ENCODE results near the gene GAS7. TPM values are rescaled to one million over a fixed set of nuclear protein-coding genes. Genes with fewer than 3 reads are reported as not detected.

The GAS7 gene
- total and polyA plus RNA-seq, 10 of the 15 experiments (the other 5 are each of a cell fraction or from before 2014, with no cell fraction given), result 2.3 to 53.4 (median 24.0) TPM

DNA sequence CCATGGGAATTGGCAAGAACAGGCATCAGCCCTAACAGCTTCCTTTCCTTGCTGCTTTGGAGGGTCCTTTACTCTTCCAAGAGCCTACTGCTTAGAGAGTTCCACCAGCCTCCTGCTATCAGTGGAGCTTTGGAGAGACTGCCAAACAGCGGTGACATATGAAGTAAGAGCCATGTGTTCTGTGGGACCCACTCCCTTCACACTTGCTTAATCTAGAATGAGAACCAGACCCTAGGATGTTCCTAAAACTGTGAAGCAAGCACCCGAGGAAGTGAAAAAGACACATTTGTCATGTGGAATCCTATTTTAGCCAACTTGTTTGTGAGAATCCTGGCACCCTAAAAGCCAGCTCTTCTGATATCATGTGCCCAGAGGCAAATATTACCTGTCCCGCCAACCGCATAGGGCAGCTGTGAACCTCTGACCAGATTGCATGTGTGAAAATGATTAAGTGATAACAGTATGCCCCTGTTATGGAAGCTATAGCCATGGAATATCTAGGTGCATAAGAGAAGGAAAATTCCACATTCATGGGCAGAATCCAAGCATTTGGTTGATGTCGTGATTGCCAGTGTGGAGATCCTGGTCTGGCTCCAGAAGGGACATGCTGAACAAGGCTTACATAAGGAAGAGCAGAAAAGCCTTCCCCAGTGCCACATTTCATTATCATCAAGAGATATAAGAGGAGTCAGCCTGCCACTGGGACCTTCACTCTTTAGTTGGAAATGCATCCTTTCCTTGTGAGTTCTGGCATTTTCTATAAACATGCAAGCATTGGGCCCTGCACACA is 312.1 kb downstream of the GAS7 start:
- Histone ChIP-seq H3K79me2 (ENCODE audit: control insufficient read depth, insufficient read depth, low read length) (no peaks in the 10 kb centered on the region), H3K9ac (ENCODE audit: control insufficient read depth, insufficient read depth, low read length) (no peak overlapping the region), H4K20me1 (ENCODE audit: control insufficient read depth, insufficient read depth) (no peaks in the 10 kb centered on the region), H2AFZ (ENCODE audit: control insufficient read depth, low read depth, low read length) (no peak overlapping the region), H3K36me3 (ENCODE audit: control insufficient read depth in 2 of 2, insufficient read depth in 2 of 2, low read length in 1 of 2) (no peaks in the 10 kb centered on the region), H3K4me3 (no peak overlapping the region), H3K4me2 (ENCODE audit: control insufficient read depth, insufficient read depth) (no peak overlapping the region), H3K27me3 (replicated peaks in 1 of 2; ENCODE audit: control insufficient read depth in 2 of 2, insufficient read depth in 2 of 2, low read length in 1 of 2) (no peaks in the 10 kb centered on the region), H3K4me1 (ENCODE audit: control insufficient read depth, insufficient read depth, low read length) (no peaks in the 10 kb centered on the region), H3K9me3 (replicated peaks; ENCODE audit: control insufficient read depth, insufficient read depth, low read length) (peaks cover 1% of the 10 kb centered on the region; the same call in 1 of the 3 replicates), H3K27ac (ENCODE audit: control insufficient read depth, insufficient read depth) (no peak overlapping the region)
- BruUV-seq (replicated peaks), result no TSS peak
- no peak for FAIRE-seq
- RAD21 ChIA-PET (ENCODE audit: unreplicated experiment), result no interaction called here
- in situ Hi-C loops (cut with MboI), result no loop called here
- ATAC-seq, result no peak
- intact Hi-C loops (cut with micrococcal nuclease; ENCODE audit: unreplicated experiment), result no loop called here
- POLR2A ChIA-PET, result no interaction called here
- 35% methylated on average over 5 of the region's 5 CpGs for WGBS (ENCODE audit: insufficient coverage, insufficient replicate concordance, low lambda C conversion rate, missing lambda C conversion rate)
- no peak for DNase-seq (ENCODE audit: low read depth, low spot score)
- CTCF ChIA-PET, result no interaction called here
- SMC1A ChIA-PET (ENCODE audit: uncharacterized antibody, unreplicated experiment), result no interaction called here
- no peak for TF ChIP-seq PML (IDR thresholded peaks at IDR 0.05; ENCODE audit: low read length)
- TF ChIP-seq, protein P1, sequence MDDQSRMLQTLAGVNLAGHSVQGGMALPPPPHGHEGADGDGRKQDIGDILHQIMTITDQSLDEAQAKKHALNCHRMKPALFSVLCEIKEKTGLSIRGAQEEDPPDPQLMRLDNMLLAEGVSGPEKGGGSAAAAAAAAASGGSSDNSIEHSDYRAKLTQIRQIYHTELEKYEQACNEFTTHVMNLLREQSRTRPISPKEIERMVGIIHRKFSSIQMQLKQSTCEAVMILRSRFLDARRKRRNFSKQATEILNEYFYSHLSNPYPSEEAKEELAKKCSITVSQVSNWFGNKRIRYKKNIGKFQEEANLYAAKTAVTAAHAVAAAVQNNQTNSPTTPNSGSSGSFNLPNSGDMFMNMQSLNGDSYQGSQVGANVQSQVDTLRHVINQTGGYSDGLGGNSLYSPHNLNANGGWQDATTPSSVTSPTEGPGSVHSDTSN (IDR thresholded peaks at IDR 0.05; ENCODE audit: insufficient replicate concordance, low read depth, low read length), result no peak
- TF ChIP-seq, protein P2, sequence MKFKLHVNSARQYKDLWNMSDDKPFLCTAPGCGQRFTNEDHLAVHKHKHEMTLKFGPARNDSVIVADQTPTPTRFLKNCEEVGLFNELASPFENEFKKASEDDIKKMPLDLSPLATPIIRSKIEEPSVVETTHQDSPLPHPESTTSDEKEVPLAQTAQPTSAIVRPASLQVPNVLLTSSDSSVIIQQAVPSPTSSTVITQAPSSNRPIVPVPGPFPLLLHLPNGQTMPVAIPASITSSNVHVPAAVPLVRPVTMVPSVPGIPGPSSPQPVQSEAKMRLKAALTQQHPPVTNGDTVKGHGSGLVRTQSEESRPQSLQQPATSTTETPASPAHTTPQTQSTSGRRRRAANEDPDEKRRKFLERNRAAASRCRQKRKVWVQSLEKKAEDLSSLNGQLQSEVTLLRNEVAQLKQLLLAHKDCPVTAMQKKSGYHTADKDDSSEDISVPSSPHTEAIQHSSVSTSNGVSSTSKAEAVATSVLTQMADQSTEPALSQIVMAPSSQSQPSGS (IDR thresholded peaks at IDR 0.05; ENCODE audit: low read length), result no peak
- no peak for TF ChIP-seq ZNF384 (IDR thresholded peaks at IDR 0.05; ENCODE audit: borderline replicate concordance, low read depth, low read length)
- TF ChIP-seq PAX5 (IDR thresholded peaks at IDR 0.05; ENCODE audit: borderline replicate concordance, low read depth, low read length), result no peak
- TF ChIP-seq, protein P3, sequence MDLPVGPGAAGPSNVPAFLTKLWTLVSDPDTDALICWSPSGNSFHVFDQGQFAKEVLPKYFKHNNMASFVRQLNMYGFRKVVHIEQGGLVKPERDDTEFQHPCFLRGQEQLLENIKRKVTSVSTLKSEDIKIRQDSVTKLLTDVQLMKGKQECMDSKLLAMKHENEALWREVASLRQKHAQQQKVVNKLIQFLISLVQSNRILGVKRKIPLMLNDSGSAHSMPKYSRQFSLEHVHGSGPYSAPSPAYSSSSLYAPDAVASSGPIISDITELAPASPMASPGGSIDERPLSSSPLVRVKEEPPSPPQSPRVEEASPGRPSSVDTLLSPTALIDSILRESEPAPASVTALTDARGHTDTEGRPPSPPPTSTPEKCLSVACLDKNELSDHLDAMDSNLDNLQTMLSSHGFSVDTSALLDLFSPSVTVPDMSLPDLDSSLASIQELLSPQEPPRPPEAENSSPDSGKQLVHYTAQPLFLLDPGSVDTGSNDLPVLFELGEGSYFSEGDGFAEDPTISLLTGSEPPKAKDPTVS (IDR thresholded peaks at IDR 0.05; ENCODE audit: low read depth, low read length), result no peak
- TF ChIP-seq EP300 (IDR thresholded peaks at IDR 0.05; ENCODE audit: borderline replicate concordance in 1 of 2, control insufficient read depth in 1 of 2, low read depth in 2 of 2, low read length in 2 of 2), result no peak
- no peak for TF ChIP-seq RELA (IDR thresholded peaks at IDR 0.05; ENCODE audit: borderline replicate concordance, partially characterized antibody)
- no peak for TF ChIP-seq IKZF2 (IDR thresholded peaks at IDR 0.05)
- TF ChIP-seq, protein P4, sequence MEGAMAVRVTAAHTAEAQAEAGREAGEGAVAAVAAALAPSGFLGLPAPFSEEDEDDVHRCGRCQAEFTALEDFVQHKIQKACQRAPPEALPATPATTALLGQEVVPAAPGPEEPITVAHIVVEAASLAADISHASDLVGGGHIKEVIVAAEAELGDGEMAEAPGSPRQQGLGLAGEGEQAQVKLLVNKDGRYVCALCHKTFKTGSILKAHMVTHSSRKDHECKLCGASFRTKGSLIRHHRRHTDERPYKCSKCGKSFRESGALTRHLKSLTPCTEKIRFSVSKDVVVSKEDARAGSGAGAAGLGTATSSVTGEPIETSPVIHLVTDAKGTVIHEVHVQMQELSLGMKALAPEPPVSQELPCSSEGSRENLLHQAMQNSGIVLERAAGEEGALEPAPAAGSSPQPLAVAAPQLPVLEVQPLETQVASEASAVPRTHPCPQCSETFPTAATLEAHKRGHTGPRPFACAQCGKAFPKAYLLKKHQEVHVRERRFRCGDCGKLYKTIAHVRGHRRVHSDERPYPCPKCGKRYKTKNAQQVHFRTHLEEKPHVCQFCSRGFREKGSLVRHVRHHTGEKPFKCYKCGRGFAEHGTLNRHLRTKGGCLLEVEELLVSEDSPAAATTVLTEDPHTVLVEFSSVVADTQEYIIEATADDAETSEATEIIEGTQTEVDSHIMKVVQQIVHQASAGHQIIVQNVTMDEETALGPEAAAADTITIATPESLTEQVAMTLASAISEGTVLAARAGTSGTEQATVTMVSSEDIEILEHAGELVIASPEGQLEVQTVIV (IDR thresholded peaks at IDR 0.05; ENCODE audit: borderline replicate concordance, partially characterized antibody), result no peak
- TF ChIP-seq, protein P5, sequence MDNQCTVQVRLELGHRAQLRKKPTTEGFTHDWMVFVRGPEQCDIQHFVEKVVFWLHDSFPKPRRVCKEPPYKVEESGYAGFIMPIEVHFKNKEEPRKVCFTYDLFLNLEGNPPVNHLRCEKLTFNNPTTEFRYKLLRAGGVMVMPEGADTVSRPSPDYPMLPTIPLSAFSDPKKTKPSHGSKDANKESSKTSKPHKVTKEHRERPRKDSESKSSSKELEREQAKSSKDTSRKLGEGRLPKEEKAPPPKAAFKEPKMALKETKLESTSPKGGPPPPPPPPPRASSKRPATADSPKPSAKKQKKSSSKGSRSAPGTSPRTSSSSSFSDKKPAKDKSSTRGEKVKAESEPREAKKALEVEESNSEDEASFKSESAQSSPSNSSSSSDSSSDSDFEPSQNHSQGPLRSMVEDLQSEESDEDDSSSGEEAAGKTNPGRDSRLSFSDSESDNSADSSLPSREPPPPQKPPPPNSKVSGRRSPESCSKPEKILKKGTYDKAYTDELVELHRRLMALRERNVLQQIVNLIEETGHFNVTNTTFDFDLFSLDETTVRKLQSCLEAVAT (IDR thresholded peaks at IDR 0.05), result no peak
